OCI-LY3 (cell line): ENCODE results near the gene STAU1.

ENCODE experiments used
- EZH2phosphoT487 ChIP-seq: fragments of 200-600 bp; shearing (Covaris generic); IDR thresholded peaks from 2 replicates; pipeline ENCODE4 v1.6.1; 2018; ENCODE audit warnings: antibody characterized with exemption, mixed run types, low read depth
- TF ChIP-seq, protein P1 (sequence below): fragments of 200-600, 300-600 bp; sonication (generic); IDR thresholded peaks from 2 replicates; pipeline ENCODE4 v1.5.1; 2014; ENCODE audit warnings: antibody characterized with exemption, low read length, low read depth

DNA sequence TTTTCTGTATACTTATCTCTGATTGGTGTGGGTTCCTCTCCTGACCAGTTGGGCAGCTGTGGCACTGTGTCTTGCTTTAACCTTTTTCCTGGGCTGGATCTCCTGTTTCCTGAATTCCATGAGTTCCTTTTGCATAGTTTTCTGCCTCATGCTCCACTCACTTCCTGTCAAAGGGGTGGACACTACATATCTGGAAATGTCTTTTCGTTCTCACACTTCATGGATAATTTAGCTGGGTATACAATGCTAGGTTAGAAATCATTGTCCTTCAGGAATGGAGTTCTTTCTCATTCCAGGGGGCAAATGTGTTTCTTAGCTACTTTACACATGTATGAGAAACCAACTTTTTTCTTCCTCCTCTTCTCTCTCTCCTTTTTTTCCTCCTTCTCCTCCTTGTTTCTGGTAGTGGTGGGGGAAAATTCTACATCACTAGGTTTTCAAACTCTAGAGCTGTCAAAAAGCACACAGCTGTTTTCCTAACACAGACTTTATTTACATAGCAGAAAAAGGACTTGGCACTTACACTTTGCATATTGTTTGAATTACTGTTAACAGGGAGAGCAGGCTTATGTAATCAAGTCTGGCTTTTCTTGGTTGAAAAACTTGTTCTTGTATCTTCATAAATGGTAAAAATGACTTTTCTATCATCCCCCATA, 22.1 kb upstream of the STAU1 start:
- TF ChIP-seq, protein P1, sequence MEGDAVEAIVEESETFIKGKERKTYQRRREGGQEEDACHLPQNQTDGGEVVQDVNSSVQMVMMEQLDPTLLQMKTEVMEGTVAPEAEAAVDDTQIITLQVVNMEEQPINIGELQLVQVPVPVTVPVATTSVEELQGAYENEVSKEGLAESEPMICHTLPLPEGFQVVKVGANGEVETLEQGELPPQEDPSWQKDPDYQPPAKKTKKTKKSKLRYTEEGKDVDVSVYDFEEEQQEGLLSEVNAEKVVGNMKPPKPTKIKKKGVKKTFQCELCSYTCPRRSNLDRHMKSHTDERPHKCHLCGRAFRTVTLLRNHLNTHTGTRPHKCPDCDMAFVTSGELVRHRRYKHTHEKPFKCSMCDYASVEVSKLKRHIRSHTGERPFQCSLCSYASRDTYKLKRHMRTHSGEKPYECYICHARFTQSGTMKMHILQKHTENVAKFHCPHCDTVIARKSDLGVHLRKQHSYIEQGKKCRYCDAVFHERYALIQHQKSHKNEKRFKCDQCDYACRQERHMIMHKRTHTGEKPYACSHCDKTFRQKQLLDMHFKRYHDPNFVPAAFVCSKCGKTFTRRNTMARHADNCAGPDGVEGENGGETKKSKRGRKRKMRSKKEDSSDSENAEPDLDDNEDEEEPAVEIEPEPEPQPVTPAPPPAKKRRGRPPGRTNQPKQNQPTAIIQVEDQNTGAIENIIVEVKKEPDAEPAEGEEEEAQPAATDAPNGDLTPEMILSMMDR: no peak
- no peak for TF ChIP-seq EZH2phosphoT487
